Renal cortex interstitium (tissue), 11 donors: ENCODE results near the gene TASL. TPM values are rescaled to one million over a fixed set of nuclear protein-coding genes. Genes with fewer than 3 reads are reported as not detected.
A peak's percentile ranks its signal among the peaks of the same experiment; 100 is the strongest.
"Not testable (repeated sequence)": the region's sequence is repeated elsewhere in the genome, so short reads cannot be mapped to it uniquely, and the experiment has no call there.

Experiments used
- DNase-seq, 11 donors: peaks; one replicate each; pipeline ENCODE4 v3.0.0-alpha.2; 2013; ENCODE audit warnings: low read depth in 9 of 11, low spot score in 4 of 11; ENCODE audit errors: extremely low read depth in 1 of 11
- polyA plus RNA-seq, 3 donors: library from polyadenylated mRNA; unstranded; fragments of 120-200 nt; gene quantifications; one replicate each; pipeline ENCODE4 v1.2.1, GENCODE V29; 2013; ENCODE audit not compliant: insufficient read length in 3 of 3

TASL gene
- polyA plus RNA-seq, 3 donors: 0.42 to 0.59 (median 0.47) TPM

DNA sequence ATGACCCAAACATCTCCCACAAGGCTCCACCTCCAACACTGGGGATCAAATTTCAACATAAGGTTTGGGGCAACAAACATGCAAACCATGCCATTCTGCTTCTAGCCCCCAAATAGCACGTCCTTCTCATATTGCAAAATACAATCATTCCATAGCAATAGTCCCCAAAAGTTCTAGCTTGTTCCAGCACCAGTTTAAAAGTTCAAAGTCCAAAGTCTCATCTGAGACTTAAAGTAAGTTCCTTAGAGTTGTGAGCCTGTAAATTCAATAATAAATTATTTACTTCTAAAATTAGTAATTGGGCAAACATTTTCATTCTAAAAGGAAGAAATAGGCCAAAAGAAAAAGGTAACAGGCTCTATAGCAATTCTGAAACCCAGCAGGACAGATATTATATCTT is 8.9 kb upstream of the TASL start:
- no peak for DNase-seq

- no peak for DNase-seq
Measured at GRCh38 chrX:30582664-30583063, 5.1 kb upstream of the TASL start.

GRCh38 chrX:30580641-30581040 is 3.1 kb upstream of the TASL start:
- DNase-seq: no peak

GRCh38 chrX:30576881-30577280 is 685 bp downstream of the TASL start:
- no peak for DNase-seq

- no peak for DNase-seq
Measured at GRCh38 chrX:30573125-30573524, 4.4 kb downstream of the TASL start.

GRCh38 chrX:30572678-30573077 is 4.9 kb downstream of the TASL start:
- no peak for DNase-seq

DNA sequence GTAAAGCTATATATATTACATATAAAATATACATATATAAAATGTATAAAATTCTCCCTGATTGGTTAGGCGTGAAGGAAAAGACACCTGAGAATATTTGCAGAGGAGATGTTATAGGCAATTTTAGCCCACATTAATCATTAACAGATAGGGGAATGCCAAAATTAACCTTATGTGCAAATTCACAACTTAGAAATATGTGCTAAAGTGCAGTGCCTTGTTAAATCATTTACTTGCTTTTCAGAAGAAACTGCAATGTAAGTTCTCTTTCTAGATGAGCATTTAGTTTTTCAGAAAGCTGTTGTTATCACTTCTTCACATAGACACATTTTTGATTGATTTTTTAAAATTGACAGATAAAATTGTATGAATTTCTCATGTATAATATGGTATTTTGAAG is 5.6 kb downstream of the TASL start:
- DNase-seq: peak in 1 of 11 donors; percentile 9

DNA sequence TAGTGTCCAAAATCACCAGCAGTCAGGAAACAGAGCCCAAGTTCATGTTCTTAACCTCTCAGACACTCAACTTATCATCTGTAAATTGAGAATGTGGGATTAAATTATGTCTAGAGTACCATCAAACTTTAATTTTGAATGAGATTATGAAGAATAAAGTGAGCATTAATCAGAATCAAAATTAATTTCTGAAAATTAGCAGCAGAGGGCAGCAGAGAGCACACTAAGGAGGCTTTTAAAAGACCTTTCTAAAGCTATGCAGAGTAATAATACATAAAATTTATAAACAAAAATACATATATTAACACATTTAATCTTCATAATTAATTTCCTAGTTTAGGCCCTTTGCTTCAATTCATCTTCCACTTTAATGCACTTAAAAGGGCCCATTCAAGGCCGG is 7.1 kb downstream of the TASL start:
- peak in 3 of 11 donors; percentile 1 to 4 (median 3) for DNase-seq

GRCh38 chrX:30568136-30568535 is 9.4 kb downstream of the TASL start:
- no peak for DNase-seq

DNA sequence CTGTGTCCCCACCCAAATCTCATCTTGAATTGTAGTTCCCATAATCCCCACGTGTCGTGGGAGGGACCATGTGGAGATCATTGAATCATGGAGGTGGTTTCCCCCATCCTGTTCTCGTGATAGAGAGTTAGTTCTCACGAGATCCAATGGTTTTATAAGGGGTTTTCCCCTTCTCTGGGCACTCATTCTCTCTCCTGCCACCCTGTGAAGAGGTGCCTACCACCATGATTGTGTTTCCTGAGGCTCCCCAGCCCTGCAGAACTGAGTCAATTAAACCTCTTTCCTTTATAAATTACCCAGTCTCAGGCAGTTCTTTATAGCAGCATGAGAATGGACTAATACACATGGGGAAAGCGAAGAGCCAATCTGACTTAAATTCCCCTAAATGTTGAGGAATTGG is 14.5 kb downstream of the TASL start:
- not testable (repeated sequence) for DNase-seq

DNA sequence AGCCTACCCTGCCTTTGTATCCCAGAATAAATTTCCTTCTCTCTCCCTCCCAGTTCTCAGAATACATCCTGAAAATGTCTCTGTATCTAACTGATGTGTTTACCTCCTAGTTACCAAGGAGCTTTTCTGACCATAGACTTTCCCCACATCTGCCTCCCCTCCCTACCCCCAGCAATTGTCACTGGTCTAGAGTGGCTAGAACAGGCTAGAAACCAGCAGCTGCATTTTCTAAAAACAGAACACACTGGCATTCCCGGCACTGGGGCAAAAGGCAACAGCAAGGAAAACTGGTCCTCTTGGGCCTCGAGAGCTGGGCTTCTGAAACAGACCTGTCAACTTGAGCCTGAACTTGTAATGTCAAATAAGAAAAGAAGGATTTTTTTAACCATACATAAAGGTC is 16.4 kb downstream of the TASL start:
- DNase-seq: no peak

DNA sequence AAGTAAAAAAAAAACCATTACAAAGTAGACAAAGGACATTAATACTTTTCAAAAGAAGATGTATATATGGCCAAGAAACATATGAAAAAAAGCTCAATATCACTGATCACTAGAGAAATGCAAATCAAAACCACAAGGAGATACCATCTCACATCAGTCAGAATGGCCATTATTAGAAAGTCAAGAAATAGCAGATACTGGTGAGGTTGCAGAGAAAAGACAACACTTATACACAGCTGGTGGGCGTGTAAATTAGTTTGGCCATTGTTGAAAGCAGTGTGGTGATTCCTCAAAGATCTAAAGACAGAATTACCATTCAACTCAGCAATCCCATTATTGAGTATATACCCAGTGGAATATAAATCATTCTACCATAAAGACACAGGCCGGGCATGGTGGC is 39.3 kb downstream of the TASL start:
- no peak for DNase-seq

- no peak for DNase-seq
Measured at GRCh38 chrX:30533835-30534234, 43.7 kb downstream of the TASL start.

DNA sequence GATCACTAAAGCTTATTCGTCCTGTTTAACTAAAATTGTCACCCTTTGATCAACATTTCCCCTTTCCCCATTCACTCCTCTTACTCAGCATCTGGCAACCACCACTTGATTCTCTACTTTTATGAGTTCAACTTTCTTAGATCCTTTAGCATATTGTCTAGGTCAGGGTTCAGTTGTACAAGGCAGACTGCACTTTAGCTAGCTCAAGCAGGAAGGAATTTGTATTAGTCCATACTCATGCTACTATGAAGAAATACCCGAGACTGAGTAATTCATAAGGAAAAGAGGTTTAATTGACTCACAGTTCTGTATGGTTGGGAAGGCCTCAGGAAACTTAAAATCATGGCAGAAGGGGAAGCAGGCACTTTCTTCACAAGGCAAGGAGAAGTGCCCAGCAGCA is 44.3 kb downstream of the TASL start:
- no peak for DNase-seq

DNA sequence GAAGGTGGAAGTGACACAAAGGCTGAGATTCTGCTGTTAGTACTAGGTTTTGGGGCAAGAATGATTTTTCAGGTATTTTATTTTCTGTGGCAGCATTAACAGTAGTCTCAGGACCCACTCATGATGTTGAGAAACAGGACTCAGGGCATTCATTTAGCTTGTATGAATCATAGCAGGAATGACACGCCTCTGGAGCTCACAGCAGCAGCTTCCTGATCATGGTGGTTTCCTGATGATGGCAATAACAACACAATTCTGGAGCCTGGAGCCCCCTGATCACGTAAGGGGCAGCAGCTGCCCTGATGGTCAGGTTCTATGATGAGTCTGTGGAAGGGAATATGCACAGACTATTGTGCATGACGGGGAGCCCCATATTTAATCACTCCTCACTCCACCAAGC is 47.0 kb downstream of the TASL start:
- no peak for DNase-seq

- no peak for DNase-seq
Measured at GRCh38 chrX:30525732-30526131, 51.8 kb downstream of the TASL start.

- DNase-seq: no peak
Measured at GRCh38 chrX:30521440-30522182, 56.0 kb downstream of the TASL start.

- no peak for DNase-seq
Measured at GRCh38 chrX:30513284-30513683, 64.3 kb downstream of the TASL start.
